NCI-H526 treated with DMSO at 0.1 percent for 48 hours (cell line): ENCODE data around the gene MPZL3.
A peak's percentile ranks its signal among the peaks of the same experiment; 100 is the strongest.
"Not testable (repeated sequence)": the region's sequence is repeated elsewhere in the genome, so short reads cannot be mapped to it uniquely, and the experiment has no call there.

Source experiments
- DNase-seq: peaks from one replicate; lab custom pipeline; 2025; lab: John Stamatoyannopoulos, UW

The MPZL3 gene

DNA sequence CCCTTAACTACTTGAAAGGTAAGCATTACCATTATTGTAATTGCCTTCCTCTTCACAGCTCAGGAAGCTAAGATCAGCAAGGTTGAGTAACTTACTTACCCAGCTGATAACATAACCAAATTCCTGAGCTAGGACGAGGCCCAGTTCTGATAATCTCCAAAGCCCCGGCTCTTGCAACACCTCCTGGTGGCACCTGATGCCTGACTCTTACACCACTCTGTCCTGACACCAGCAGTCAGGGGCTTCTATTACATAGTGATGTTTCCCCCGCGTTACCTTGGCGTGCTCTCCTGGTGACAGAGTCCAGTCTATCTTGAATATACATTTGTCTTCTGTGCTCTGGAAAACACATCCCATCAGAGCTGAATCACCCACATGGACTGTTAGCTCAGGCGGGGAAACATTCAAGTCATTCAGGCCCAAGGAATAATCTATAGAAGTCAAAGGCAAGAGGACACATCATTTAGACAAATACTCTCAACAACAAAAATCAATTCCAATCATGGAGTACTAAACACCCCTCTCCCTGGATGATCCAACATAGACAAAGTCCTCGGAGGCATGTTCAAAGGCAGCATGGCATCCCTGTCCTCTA, 39.9 kb downstream of the MPZL3 start:
- no peak for DNase-seq

DNA sequence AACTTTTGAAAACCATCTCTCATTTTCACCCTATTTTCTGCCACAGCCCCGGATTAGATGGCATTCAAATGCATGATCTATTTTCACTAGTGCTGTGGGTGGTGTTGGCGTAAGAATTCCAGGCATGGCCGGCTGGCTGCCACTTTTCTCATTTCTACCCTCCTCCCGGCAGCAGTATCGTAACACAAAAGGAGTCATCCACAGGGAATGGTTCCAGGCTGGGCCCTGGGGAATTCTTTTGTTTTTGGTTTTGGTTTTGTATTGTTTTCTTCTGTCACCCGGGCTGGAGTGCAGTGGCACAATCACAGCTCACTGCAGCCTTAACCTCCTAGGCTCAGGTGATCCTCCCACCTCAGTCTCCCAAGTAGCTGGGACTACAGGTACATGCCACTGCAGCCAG, 41.2 kb downstream of the MPZL3 start:
- DNase-seq: no peak

DNA sequence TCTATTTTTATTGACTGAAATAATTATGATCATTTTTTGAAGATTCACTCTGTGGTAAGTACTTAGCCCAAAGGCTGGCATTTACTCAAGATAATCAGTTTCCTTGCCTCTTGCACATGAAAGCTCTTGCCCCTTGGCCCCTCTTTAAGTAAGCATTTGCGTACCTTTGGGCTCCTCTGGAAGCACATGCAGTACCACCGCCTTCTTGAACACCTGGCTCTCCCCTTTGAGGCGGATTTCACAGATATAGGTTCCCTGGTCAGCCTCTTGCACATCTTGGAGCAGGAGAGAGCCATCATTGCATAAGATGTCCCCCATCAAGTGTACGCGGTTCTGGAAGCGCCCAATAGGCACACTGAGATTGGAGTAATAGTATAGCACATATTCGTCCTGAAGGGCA, 41.8 kb downstream of the MPZL3 start:
- DNase-seq: no peak

- DNase-seq: no peak
Observed at GRCh38 chr11:118209033-118209432, 43.1 kb downstream of the MPZL3 start.

- DNase-seq: no peak
Observed at GRCh38 chr11:118207079-118207478, 45.1 kb downstream of the MPZL3 start.

GRCh38 chr11:118206391-118207031, 45.7 kb downstream of the MPZL3 start:
- DNase-seq: no peak

- DNase-seq: no peak
Observed at GRCh38 chr11:118205606-118206378, 46.4 kb downstream of the MPZL3 start.

GRCh38 chr11:118202599-118203422, 49.4 kb downstream of the MPZL3 start:
- no peak for DNase-seq

DNA sequence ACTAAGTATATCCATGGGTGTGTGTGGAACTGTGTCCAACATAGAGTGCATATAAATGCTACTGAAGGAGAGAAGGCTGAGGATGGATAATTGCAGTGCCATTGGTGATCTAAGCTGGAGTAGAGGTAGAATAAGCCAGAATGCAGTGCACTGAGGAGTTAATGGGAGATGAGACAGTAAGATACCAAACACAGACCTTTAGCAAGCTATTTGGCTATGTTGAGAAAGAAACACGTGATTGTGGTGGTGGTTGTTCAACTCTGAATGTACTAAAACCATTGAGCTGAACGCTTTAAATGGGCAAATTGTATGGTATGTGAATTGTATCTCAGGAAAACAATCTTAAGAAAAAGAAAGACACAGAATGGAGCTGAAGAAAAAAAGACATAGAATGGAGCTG, 50.2 kb downstream of the MPZL3 start:
- no peak for DNase-seq

- no peak for DNase-seq
Observed at GRCh38 chr11:118200901-118201680, 51.1 kb downstream of the MPZL3 start.

DNA sequence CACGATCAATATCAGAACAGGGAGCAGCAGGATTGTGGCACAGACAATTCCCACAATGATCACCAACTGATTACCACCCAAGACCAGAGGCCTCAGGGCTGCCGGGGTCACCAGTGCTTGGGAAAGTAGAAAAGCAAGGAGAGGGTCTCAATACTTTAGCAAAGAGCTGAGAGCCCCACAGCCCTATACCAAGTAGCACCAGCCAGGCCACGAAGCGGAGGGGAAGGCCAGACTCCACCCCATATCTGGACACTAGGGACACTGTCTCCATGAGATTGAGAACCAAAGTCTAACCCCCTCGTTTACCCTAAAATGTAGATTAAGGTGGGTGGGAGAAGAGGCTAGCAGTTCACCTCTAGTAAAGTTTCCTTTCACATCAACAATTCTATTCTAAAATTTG, 51.7 kb downstream of the MPZL3 start:
- no peak for DNase-seq

DNA sequence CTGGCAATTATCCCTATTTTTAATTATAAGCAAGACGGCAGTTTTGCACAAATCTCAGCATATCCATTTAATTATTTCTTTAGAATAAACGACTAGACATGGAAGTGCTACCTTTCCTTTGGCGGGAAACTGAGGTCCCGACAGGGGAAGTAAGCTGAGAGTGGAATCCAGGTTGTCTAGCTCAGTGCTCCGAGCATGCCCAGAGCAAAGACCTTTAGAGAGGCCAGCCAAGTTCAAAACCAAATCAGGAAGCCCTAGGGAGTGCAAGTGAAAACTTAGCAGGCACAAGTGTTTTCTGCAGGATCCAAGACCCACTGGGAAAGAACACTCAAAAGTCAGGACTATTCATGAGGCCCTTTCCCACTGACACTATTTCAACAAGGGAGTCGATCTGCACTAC, 53.0 kb downstream of the MPZL3 start:
- no peak for DNase-seq

- peak; percentile 79 for DNase-seq
Observed at GRCh38 chr11:118198370-118198769, 53.8 kb downstream of the MPZL3 start.

- DNase-seq: peak; percentile 94
Observed at GRCh38 chr11:118194835-118195627, 57.1 kb downstream of the MPZL3 start.

GRCh38 chr11:118193910-118194566, 58.1 kb downstream of the MPZL3 start:
- peak; percentile 93 for DNase-seq

DNA sequence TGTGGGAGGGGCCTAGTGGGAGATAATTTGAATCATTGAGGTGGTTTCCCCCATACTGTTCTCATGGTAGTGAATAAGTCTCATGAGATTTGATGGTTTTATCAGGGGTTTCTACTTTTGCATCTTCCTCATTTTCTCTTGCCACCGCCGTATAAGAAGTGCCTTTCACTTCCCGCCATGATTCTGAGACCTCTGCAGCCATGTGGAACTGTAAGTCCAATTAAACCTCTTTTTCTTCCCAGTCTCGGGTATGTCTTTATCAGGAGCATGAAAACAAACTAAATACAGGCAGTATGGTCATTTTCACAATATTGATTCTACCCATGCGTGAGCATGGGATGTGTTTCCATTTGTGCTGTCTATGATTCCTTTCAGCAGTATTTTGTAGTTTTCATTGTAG, 59.3 kb downstream of the MPZL3 start:
- not testable (repeated sequence) for DNase-seq

- DNase-seq: not testable (repeated sequence)
Observed at GRCh38 chr11:118190942-118191506, 61.1 kb downstream of the MPZL3 start.

DNA sequence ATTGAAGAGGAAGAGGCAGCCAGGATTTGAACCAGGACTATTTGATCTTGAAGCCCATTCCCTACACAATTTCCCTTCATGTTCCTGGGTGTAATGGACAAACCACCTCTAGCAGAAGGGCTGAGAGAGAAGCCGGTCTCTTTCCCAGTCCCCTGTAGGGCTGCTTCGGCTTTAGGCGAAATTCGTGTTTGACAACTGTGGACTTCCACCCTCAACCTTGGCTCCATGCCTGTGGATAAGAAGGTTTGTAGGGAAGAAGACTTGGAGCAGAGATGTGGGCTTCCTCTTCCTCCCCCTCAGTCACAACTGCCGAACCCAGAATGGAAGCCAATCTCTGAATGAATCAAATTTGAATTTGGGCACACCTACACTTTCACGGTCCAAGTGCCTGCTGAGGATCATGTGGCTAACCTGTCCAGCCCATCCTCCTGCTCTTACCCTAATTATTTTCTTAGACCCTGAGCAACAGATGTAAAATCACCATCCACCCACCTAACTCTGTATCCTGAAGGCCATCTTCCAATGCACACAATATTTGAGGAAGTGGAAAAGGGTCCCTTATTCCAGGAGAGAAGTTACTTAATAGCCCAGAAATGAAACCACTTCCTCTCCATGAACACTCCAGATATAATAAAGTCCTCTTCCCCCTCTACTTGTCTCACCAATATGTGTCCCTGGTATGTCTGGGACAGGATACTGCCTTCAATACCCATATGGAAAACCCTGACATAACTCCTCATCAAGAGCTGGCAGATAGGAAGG, 65.6 kb downstream of the MPZL3 start:
- no peak for DNase-seq
